HepG2 (cell line): ENCODE data around the gene TOP2A. TPM values are rescaled to one million over a fixed set of nuclear protein-coding genes. Genes with fewer than 3 reads are reported as not detected.

Experiments
- ATAC-seq: fragments of 200-7000 bp; cut with Tn5 transposase; 3 replicates; pipeline ENCODE4 v1.9.1; 2020; ENCODE audit warnings: mild to moderate bottlenecking, moderate library complexity
- BruUV-seq: library from RNA; stranded (reverse); fragments of 400-500 nt; replicated peaks from 2 replicates; lab custom pipeline; 2021; lab: Mats Ljungman, UMichigan
- CTCF ChIA-PET: fragments of 300-600 bp; formaldehyde crosslinking; extraction: SDS; loops from one replicate; lab custom pipeline; 2021; ENCODE audit warnings: low total read pairs, inconsistent platforms, low intra/inter-chr PET ratio; lab: Yijun Ruan, JAX
- POLR2A ChIA-PET: fragments of 350-600 bp; sonication (Branson Sonifier 250); formaldehyde crosslinking; loops from one replicate; lab custom pipeline; 2020; ENCODE audit warnings: antibody characterized with exemption, inconsistent platforms; lab: Yijun Ruan, JAX
- DNase-seq: peaks from one replicate; pipeline ENCODE4 v3.0.0-alpha.2; 2015; ENCODE audit warnings: low spot score
- FAIRE-seq: peaks from 3 replicates; lab custom pipeline; 2011; peaks lifted over from hg19 to GRCh38; lab: Jason Lieb, UNC
- H2AFZ ChIP-seq: one replicate; pipeline ENCODE4 v1.6.1; 2011; ENCODE audit warnings: low read length, inconsistent platforms
- H3K27ac ChIP-seq: fragments of 300-600 bp; 3 replicates; pipeline ENCODE4 v1.8.0; 2011; ENCODE audit warnings: mixed run types, mild to moderate bottlenecking, mixed read lengths, low read length, inconsistent platforms; ENCODE audit not compliant: insufficient read depth; ENCODE audit errors: extremely low read length
- H3K27me3 ChIP-seq, 2 experiments: fragments of 200-600 bp in 1 of 2; 2 replicates in 1 of 2; 3 replicates in 1 of 2; pipeline versions ENCODE4 v1.6.0 to v1.8.0; 2011; ENCODE audit warnings: low read length in 2 of 2, mild to moderate bottlenecking in 2 of 2, moderate library complexity in 2 of 2, inconsistent platforms in 1 of 2; ENCODE audit not compliant: insufficient read depth in 2 of 2, control insufficient read depth in 1 of 2
- H3K36me3 ChIP-seq, 2 experiments: fragments of 200-600 bp in 1 of 2; replicated peaks in 1 of 2; 2 replicates in 1 of 2; 3 replicates in 1 of 2; pipeline versions ENCODE4 v1.5.1 to v1.8.0; 2011; ENCODE audit warnings: low read length in 2 of 2, inconsistent platforms in 1 of 2; ENCODE audit not compliant: insufficient read depth in 2 of 2, control insufficient read depth in 1 of 2
- H3K4me1 ChIP-seq: 2 replicates; pipeline ENCODE4 v1.5.1; 2012; ENCODE audit warnings: low read length, inconsistent platforms; ENCODE audit not compliant: insufficient read depth
- H3K4me2 ChIP-seq: 2 replicates; pipeline ENCODE4 v1.6.0; 2011; ENCODE audit warnings: low read depth, low read length, inconsistent platforms
- H3K4me3 ChIP-seq, 3 experiments: fragments of 200-600 bp in 1 of 3; sonication (generic), shearing (Covaris generic) in 1 of 3; replicated peaks in 1 of 3; 2 replicates each; pipeline ENCODE4 v1.5.1; 2011 to 2016; ENCODE audit warnings: low read length in 3 of 3, inconsistent platforms in 2 of 3, low read depth in 2 of 3, mild to moderate bottlenecking in 2 of 3, control low read depth in 1 of 3, mixed read lengths in 1 of 3; ENCODE audit not compliant: insufficient read depth in 1 of 3
- H3K79me2 ChIP-seq: one replicate; pipeline ENCODE4 v1.6.1; 2011; ENCODE audit warnings: low read length, inconsistent platforms; ENCODE audit not compliant: insufficient read depth
- H3K9ac ChIP-seq: 2 replicates; pipeline ENCODE4 v1.6.0; 2011; ENCODE audit warnings: mild to moderate bottlenecking, low read depth, low read length, inconsistent platforms; ENCODE audit not compliant: insufficient read depth
- H3K9me3 ChIP-seq: 2 replicates; pipeline ENCODE4 v1.5.1; 2012; ENCODE audit warnings: mild to moderate bottlenecking, low read length
- H4K20me1 ChIP-seq: 2 replicates; pipeline ENCODE4 v1.6.0; 2011; ENCODE audit warnings: inconsistent platforms, mild to moderate bottlenecking, low read length, moderate library complexity; ENCODE audit not compliant: insufficient read depth
- CBX5 ChIP-seq: sonication (generic); formaldehyde crosslinking; IDR thresholded peaks from 2 replicates; pipeline ENCODE4 v1.4.0; 2020; ENCODE audit warnings: missing genetic modification reagents, borderline replicate concordance
- GFI1 ChIP-seq: sonication (generic); formaldehyde crosslinking; IDR thresholded peaks from 2 replicates; pipeline ENCODE4 v1.5.0; 2020; ENCODE audit warnings: missing genetic modification reagents, mild to moderate bottlenecking, borderline replicate concordance
- IKZF5 ChIP-seq: IDR thresholded peaks from 2 replicates; pipeline ENCODE4 v1.6.1; 2018; ENCODE audit warnings: missing genetic modification reagents, mild to moderate bottlenecking, missing compliant biosample characterization
- MXD4 ChIP-seq: IDR thresholded peaks from 2 replicates; pipeline ENCODE4 v1.6.1; 2016; ENCODE audit warnings: mild to moderate bottlenecking, missing biosample characterization, missing genetic modification reagents
- NCOA2 ChIP-seq: sonication (generic); formaldehyde crosslinking; IDR thresholded peaks from 2 replicates; pipeline ENCODE4 v1.8.0; 2022; ENCODE audit warnings: inconsistent platforms
- NFE2L1 ChIP-seq: sonication (generic); formaldehyde crosslinking; IDR thresholded peaks from 2 replicates; pipeline ENCODE4 v1.4.0; 2020; ENCODE audit warnings: missing genetic modification reagents, mild to moderate bottlenecking, borderline replicate concordance
- NKX3-1 ChIP-seq: sonication (generic); formaldehyde crosslinking; IDR thresholded peaks from 2 replicates; pipeline ENCODE4 v1.5.0; 2020; ENCODE audit warnings: missing genetic modification reagents
- SOX6 ChIP-seq, 2 experiments: fragments of 450-650 bp in 1 of 2; sonication (generic) in 1 of 2; formaldehyde crosslinking in 1 of 2; IDR thresholded peaks; 2 replicates each; pipeline versions ENCODE4 v1.4.0 to v1.6.1; 2017 to 2020; ENCODE audit warnings: antibody characterized with exemption in 1 of 2, mild to moderate bottlenecking in 1 of 2, missing genetic modification reagents in 1 of 2
- ZFP36L2 ChIP-seq: sonication (generic); formaldehyde crosslinking; IDR thresholded peaks from 2 replicates; pipeline ENCODE4 v1.4.0; 2020; ENCODE audit warnings: missing genetic modification reagents
- ZFY ChIP-seq: sonication (generic); formaldehyde crosslinking; IDR thresholded peaks from 2 replicates; pipeline ENCODE4 v1.4.0; 2020; ENCODE audit warnings: missing genetic modification reagents
- ZNF557 ChIP-seq: sonication (generic); formaldehyde crosslinking; IDR thresholded peaks from 2 replicates; pipeline ENCODE4 v1.4.0; 2020; ENCODE audit warnings: missing genetic modification reagents
- ZNF768 ChIP-seq: sonication (generic); formaldehyde crosslinking; IDR thresholded peaks from 2 replicates; pipeline ENCODE4 v1.4.0; 2020; ENCODE audit warnings: missing genetic modification reagents
- ZNF790 ChIP-seq: sonication (generic); formaldehyde crosslinking; IDR thresholded peaks from 2 replicates; pipeline ENCODE4 v1.8.0; 2022; ENCODE audit warnings: missing genetic modification reagents, mild to moderate bottlenecking, borderline replicate concordance
- WGBS: methylation state at CpG from one replicate; pipeline ENCODE4 v1.1.6; 2017; ENCODE audit warnings: low lambda C conversion rate; 5-methylcytosine and 5-hydroxymethylcytosine counted together
- in situ Hi-C: cut with HindIII; loops from 2 replicates; pipeline ENCODE4 v1.10.0; 2017; ENCODE audit warnings: low pct_unique_long_range_greater_than_20kb; ENCODE audit not compliant: extremely low pct_ligation_motif_present
- intact Hi-C: fragments of 100-400 bp; cut with micrococcal nuclease; formaldehyde crosslinking; loops from one replicate; pipeline ENCODE4 v1.10.0; 2022; ENCODE audit not compliant: unreplicated experiment
- polyA plus RNA-seq, 8 experiments: library from polyadenylated mRNA; depleted of rRNA in 3 of 8; stranded (reverse) in 7 of 8; unstranded in 1 of 8; fragments of >200 nt; fragmentation: Illumina TruSeq in 4 of 8; extraction: Trizol in 4 of 8; gene quantifications; 2 replicates each; pipeline versions ENCODE4 v1.2.1 to v1.2.3, GENCODE V29; 2011 to 2016; ENCODE audit warnings: low read depth in 4 of 8, missing spikeins in 1 of 8, mixed read lengths in 1 of 8; ENCODE audit not compliant: insufficient read depth in 1 of 8
- total RNA-seq, 5 experiments: library from RNA; depleted of rRNA; stranded (reverse); fragments of >200 nt; fragmentation: Illumina TruSeq; extraction: Trizol; gene quantifications; 2 replicates each; pipeline ENCODE4 v1.2.3, GENCODE V29; 2016; ENCODE audit warnings: low read depth in 1 of 5

Gene TOP2A
- total and polyA plus RNA-seq, 2 of the 13 experiments (the other 11 are each of a cell fraction or from before 2014, with no cell fraction given) = 108 to 327 TPM

DNA sequence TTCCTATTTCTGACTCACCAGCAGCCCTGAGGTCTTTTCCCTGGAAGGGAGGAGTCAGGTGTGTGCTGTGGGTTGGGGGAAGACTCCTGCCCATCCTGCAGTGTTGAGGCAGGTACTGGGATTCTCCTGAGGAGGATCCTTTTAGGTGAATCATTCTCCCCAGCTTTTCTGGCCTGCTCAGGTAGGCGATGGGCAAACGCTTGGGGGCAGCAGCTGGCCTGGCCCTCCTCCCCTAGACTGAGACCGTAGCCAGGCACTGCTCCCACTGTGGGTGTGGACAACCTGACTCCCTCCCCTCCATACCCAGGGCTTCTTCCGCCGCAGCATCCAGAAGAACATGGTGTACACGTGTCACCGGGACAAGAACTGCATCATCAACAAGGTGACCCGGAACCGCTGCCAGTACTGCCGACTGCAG is 68.2 kb downstream of the TOP2A start:
- Histone ChIP-seq H3K27me3 (no peaks in the 10 kb centered on the region), H3K4me2 (no peak overlapping the region), H3K4me3 (no peak overlapping the region), H3K9me3 (no peaks in the 10 kb centered on the region), H3K9ac (no peak overlapping the region), H3K4me1 (peaks cover 72% of the 10 kb centered on the region), H2AFZ (no peak overlapping the region), H3K27ac (no peak overlapping the region), H4K20me1 (no peaks in the 10 kb centered on the region; the same call in 1 of the 2 replicates), H3K36me3 (peaks cover 26 to 38% of the 10 kb centered on the region in 2 experiments), H3K79me2 (peaks cover 17% of the 10 kb centered on the region)
- intact Hi-C loops (no loop called here), in situ Hi-C loops (no loop called here)
- WGBS = 93% methylated on average over 10 of the region's 10 CpGs
- ChIA-PET POLR2A (no interaction called here), CTCF (interaction anchor here (0.9 kb wide), 1 partner anchor 46 kb away, joined by 3 read pairs; no protein-coding TSS in a partner anchor)
- FAIRE-seq = no peak
- no peak for DNase-seq
- ATAC-seq = no peak
- BruUV-seq = no TSS peak
- TF ChIP-seq NFE2L1 (0 out of 2 replicates have a peak, but pooled peaks have one; percentile 21), ZNF557 (CRISPR knock-in tag) (no peak)

DNA sequence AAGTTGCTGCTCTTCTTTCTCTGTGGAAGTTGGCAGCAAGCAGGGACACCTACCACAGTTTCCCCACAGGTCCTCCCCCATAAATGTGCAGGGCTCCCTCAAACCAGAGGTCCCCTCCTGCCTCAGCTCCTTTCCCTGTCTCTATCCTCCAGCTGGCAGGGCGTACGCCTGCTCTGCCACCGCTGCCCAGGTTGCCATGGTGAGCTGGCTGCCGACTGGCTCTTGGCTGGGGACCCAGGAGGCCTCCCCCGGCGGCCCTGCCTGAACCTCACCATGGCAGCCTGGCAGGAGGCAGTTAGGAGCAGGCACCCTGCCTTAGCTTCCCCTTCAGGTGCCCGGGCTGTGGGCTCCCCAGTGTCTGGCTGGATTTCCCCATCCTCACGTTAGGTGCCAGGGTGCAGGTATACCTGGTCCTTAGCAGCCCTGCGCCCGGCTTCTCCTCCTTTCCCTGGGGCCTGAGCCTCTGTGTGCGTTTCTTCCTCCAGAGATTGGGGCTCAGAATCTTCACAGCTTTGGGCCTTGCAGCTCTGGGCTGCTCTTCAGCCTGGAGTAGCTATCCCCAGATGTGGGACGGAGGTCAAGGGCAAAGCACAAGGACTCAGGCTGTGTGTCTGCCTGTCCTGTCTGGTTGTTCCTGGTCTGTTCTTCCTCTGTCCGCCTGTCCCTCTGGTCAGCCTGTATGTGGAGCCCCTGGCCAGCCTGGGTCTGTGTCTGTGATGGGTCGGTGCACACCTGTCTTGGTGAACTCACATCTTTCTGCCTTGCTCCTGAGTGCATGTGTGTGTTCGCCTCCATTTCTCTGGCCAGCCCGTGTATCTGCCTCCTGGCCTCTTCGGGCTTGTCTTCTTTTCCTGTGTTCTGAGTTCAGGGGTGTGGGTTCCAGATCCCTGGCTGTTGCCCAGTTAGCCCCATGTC is 68.9 kb downstream of the TOP2A start:
- ChIA-PET POLR2A (no interaction called here), CTCF (no interaction called here)
- H3K4me2 ChIP-seq = no peak overlapping the region
- FAIRE-seq (no peak), ATAC-seq (no peak), DNase-seq (no peak)
- TF ChIP-seq CBX5 (no peak), ZNF790 (CRISPR knock-in tag) (no peak), ZFP36L2 (CRISPR knock-in tag) (no peak), ZNF768 (peak; percentile 25; the same call in 1 of the 2 replicates), MXD4 (CRISPR knock-in tag) (no peak), IKZF5 (CRISPR knock-in tag) (peak; percentile 72; the same call in 1 of the 2 replicates), NCOA2 (CRISPR knock-in tag) (no peak), SOX6 (IDR thresholded peaks at IDR 0.05) (no peak), SOX6 (CRISPR knock-in tag; IDR thresholded peaks at IDR 0.05) (no peak), ZFY (CRISPR knock-in tag) (no peak), GFI1 (CRISPR knock-in tag) (no peak), NKX3-1 (no peak)
- H3K9me3 ChIP-seq = no peaks in the 10 kb centered on the region
- peaks cover 2% of the 10 kb centered on the region; the same call in 1 of the 2 replicates for H4K20me1 ChIP-seq
- no peak overlapping the region for H3K9ac ChIP-seq
- 96% methylated on average over 16 of the region's 17 CpGs for WGBS
- no peak overlapping the region for H2AFZ ChIP-seq
- H3K79me2 ChIP-seq = peaks cover 21% of the 10 kb centered on the region
- intact Hi-C loops = no loop called here
- peaks cover 78% of the 10 kb centered on the region for H3K4me1 ChIP-seq
- H3K27me3 ChIP-seq = no peaks in the 10 kb centered on the region
- in situ Hi-C loops = no loop called here
- no TSS peak for BruUV-seq
- no peak overlapping the region for H3K4me3 ChIP-seq
- H3K36me3 ChIP-seq = peaks cover 25 to 38% of the 10 kb centered on the region in 2 experiments
- no peak overlapping the region for H3K27ac ChIP-seq
